SHP77 (cell line): Measurements from ENCODE around the gene TAAR6.
"Not testable (repeated sequence)": the region's sequence is repeated elsewhere in the genome, so short reads cannot be mapped to it uniquely, and the experiment has no call there.

Experiments
- DNase-seq, 2 experiments: peaks; one replicate each; lab custom pipeline; 2025; lab: John Stamatoyannopoulos, UW

TAAR6 gene

GRCh38 chr6:132570221-132570777, at the start of gene TAAR6:
Gene TAAR6 (plus strand): TSS chr6:132570322. CDS start chr6:132570322, 0 bp downstream.
- DNase-seq = no peak

GRCh38 chr6:132520953-132521352, 49.2 kb upstream of the TAAR6 start:
- no peak for DNase-seq

GRCh38 chr6:132524646-132525045, 45.5 kb upstream of the TAAR6 start:
- no peak for DNase-seq

GRCh38 chr6:132525866-132526265, 44.3 kb upstream of the TAAR6 start:
- no peak for DNase-seq

- no peak for DNase-seq
These were observed 43.7 kb upstream of the TAAR6 start for GRCh38 chr6:132526461-132526860.

GRCh38 chr6:132527791-132528190, 42.3 kb upstream of the TAAR6 start:
- peak in 1 of 2 experiments; percentile 4 for DNase-seq

GRCh38 chr6:132530293-132530974, 39.7 kb upstream of the TAAR6 start:
- DNase-seq = peak; percentile 23 to 57

- DNase-seq = not testable (repeated sequence)
These were observed 35.6 kb upstream of the TAAR6 start for GRCh38 chr6:132534546-132534945.

- no peak for DNase-seq
These were observed 33.0 kb upstream of the TAAR6 start for GRCh38 chr6:132537145-132537544.

- DNase-seq = no peak
These were observed 32.1 kb upstream of the TAAR6 start, which contains the start of gene TAAR9 for GRCh38 chr6:132537977-132538376. Gene TAAR9 (plus strand): TSS chr6:132538277. CDS start chr6:132538290, 13 bp downstream.

- DNase-seq = no peak
These were observed 25.3 kb upstream of the TAAR6 start for GRCh38 chr6:132544826-132545225.

- no peak for DNase-seq
These were observed 21.2 kb upstream of the TAAR6 start for GRCh38 chr6:132548746-132549463.

GRCh38 chr6:132551214-132551613, 18.9 kb upstream of the TAAR6 start:
- DNase-seq = no peak

- no peak for DNase-seq
These were observed 17.8 kb upstream of the TAAR6 start, which contains the start of gene TAAR8 for GRCh38 chr6:132552372-132552771. Gene TAAR8 (plus strand): TSS chr6:132552672. CDS start chr6:132552693, 21 bp downstream.

- not testable (repeated sequence) for DNase-seq
These were observed 10.0 kb upstream of the TAAR6 start for GRCh38 chr6:132560087-132560486.

- no peak for DNase-seq
These were observed 3.7 kb upstream of the TAAR6 start for GRCh38 chr6:132566404-132566803.

GRCh38 chr6:132567566-132567965, 2.6 kb upstream of the TAAR6 start:
- no peak for DNase-seq

GRCh38 chr6:132568611-132569010, 1.5 kb upstream of the TAAR6 start:
- DNase-seq = no peak

- no peak for DNase-seq
These were observed 952 bp upstream of the TAAR6 start for GRCh38 chr6:132569170-132569569.

GRCh38 chr6:132571774-132572173, 1.7 kb downstream of the TAAR6 start:
- DNase-seq = no peak

- DNase-seq = no peak
These were observed 14.6 kb downstream of the TAAR6 start for GRCh38 chr6:132584698-132585097.

GRCh38 chr6:132587424-132587823, 17.3 kb downstream of the TAAR6 start:
- no peak for DNase-seq

- DNase-seq = no peak
These were observed 19.3 kb downstream of the TAAR6 start, which contains the start of gene TAAR5 for GRCh38 chr6:132589454-132589853. Gene TAAR5 (minus strand): TSS chr6:132589741. CDS start chr6:132589686, 55 bp downstream.
